H1 (cell line): ENCODE data around the gene EIF3J.
"Not testable (repeated sequence)": the region's sequence is repeated elsewhere in the genome, so short reads cannot be mapped to it uniquely, and the experiment has no call there.

Experiments used
- RAD21 ChIP-seq, 2 experiments: IDR thresholded peaks in 1 of 2; conservative IDR thresholded peaks in 1 of 2; 2 replicates each; pipeline ENCODE4 v1.6.1; 2011; ENCODE audit warnings: low read depth in 2 of 2, low read length in 2 of 2, improper control_type of control experiment in 1 of 2, inconsistent platforms in 1 of 2, mild to moderate bottlenecking in 1 of 2, moderate library complexity in 1 of 2
- RFX5 ChIP-seq: IDR thresholded peaks from 2 replicates; pipeline ENCODE4 v1.6.1; 2011; ENCODE audit warnings: low read depth, low read length, improper control_type of control experiment, borderline replicate concordance

DNA sequence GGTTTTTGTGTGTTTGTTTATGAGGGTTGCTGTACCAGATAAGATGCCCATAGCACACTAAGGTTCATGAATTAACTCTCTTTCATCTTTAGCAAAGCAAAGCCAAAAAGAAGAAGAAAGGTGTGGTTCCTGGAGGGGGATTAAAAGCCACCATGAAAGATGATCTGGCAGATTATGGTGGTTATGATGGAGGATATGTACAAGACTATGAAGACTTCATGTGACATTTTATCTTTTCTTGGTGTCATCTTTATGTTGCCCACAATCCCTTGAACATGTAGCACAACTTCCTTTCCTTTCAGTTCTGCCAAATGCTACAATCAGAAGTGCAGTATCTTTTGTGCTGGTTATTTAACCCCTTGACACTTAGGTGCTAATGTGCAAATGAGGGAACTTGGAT is 24.0 kb downstream of the EIF3J start:
- not testable (repeated sequence) for TF ChIP-seq RAD21 (IDR thresholded peaks at IDR 0.05 in 1 of 2, conservative IDR thresholded peaks at IDR 0.05 in 1 of 2; ENCODE audit: low read depth in 2 of 2, low read length in 2 of 2); RFX5
